OCI-LY3 (cell line): ENCODE results near the gene ACTA1.

Source experiments
- H2AFZ ChIP-seq: fragments of 200-600, 300-600 bp; shearing (Covaris generic); 2 replicates; pipeline ENCODE4 v1.6.0; 2014; ENCODE audit warnings: antibody characterized with exemption, low read depth, low read length
- H3K27ac ChIP-seq: fragments of 200-600, 300-600 bp; sonication (generic); 2 replicates; pipeline ENCODE4 v1.5.1; 2014; ENCODE audit warnings: mild to moderate bottlenecking, low read length, moderate library complexity, mixed read lengths
- H3K27me3 ChIP-seq: fragments of 200-600, 300-600 bp; sonication (generic); 2 replicates; pipeline ENCODE4 v1.6.1; 2014; ENCODE audit warnings: low read depth, low read length, mixed read lengths
- H3K36me3 ChIP-seq: fragments of 200-600, 300-600 bp; sonication (generic); replicated peaks from 2 replicates; pipeline ENCODE3; 2014; ENCODE audit warnings: low read depth, low read length, mixed read lengths
- H3K4me1 ChIP-seq: fragments of 300-600, 200-600 bp; sonication (generic); 2 replicates; pipeline ENCODE4 v1.6.1; 2014; ENCODE audit warnings: low read length, mixed read lengths
- H3K4me2 ChIP-seq: fragments of 200-600, 300-600 bp; sonication (generic); 2 replicates; pipeline ENCODE4 v1.6.1; 2014; ENCODE audit warnings: low read length, mixed read lengths
- H3K4me3 ChIP-seq: fragments of 300-600, 200-600 bp; sonication (generic); 2 replicates; pipeline ENCODE4 v1.5.1; 2014; ENCODE audit warnings: antibody characterized with exemption, mild to moderate bottlenecking, low read length, moderate library complexity
- H3K79me2 ChIP-seq: fragments of 300-600, 200-600 bp; shearing (Covaris generic); 2 replicates; pipeline ENCODE4 v1.6.1; 2014; ENCODE audit warnings: mild to moderate bottlenecking, low read length, mixed read lengths
- H3K9ac ChIP-seq: fragments of 300-600, 200-600 bp; shearing (Covaris generic); 2 replicates; pipeline ENCODE4 v1.6.0; 2014; ENCODE audit warnings: mild to moderate bottlenecking, low read length, moderate library complexity
- H3K9me3 ChIP-seq: fragments of 200-600, 300-600 bp; shearing (Covaris generic); 2 replicates; pipeline ENCODE4 v1.6.1; 2014; ENCODE audit warnings: low read length, mixed read lengths; ENCODE audit not compliant: insufficient read depth
- H4K20me1 ChIP-seq: fragments of 200-600, 300-600 bp; sonication (generic); 2 replicates; pipeline ENCODE4 v1.6.1; 2016; ENCODE audit warnings: low read length, mixed read lengths; ENCODE audit not compliant: insufficient read depth
- CTCF ChIP-seq: fragments of 200-600, 300-600 bp; sonication (generic); IDR thresholded peaks from 2 replicates; pipeline ENCODE4 v1.5.1; 2014; ENCODE audit warnings: antibody characterized with exemption, low read length, low read depth
- EZH2phosphoT487 ChIP-seq: fragments of 200-600 bp; shearing (Covaris generic); IDR thresholded peaks from 2 replicates; pipeline ENCODE4 v1.6.1; 2018; ENCODE audit warnings: antibody characterized with exemption, mixed run types, low read depth

ACTA1 gene

DNA sequence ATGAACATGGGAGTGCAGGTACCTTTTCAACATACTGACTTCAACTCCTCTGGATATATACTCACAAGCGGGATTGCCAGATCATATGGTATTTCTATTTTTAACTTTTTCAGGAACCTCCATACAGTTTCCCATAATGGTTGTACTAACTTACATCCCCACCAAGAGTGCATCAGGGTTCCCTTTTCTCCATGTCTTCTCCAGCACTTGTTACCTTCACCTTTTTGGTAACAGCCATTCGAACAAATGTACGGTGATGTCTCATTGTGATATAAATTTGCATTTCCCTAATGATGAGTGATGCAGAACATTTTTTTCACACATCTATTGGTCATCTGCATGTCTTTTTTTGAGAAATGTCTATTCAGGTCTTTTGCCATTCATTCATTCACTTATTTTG, 25.9 kb upstream of the ACTA1 start:
- peaks cover 69% of the 10 kb centered on the region for H3K36me3 ChIP-seq
- no peak overlapping the region for H3K9ac ChIP-seq
- H3K9me3 ChIP-seq: no peaks in the 10 kb centered on the region
- H4K20me1 ChIP-seq: no peaks in the 10 kb centered on the region
- no peak overlapping the region for H3K4me3 ChIP-seq
- H3K27ac ChIP-seq: no peak overlapping the region
- no peaks in the 10 kb centered on the region for H3K79me2 ChIP-seq
- H3K4me1 ChIP-seq: no peaks in the 10 kb centered on the region
- no peak overlapping the region for H2AFZ ChIP-seq
- H3K4me2 ChIP-seq: no peak overlapping the region
- TF ChIP-seq CTCF (no peak), EZH2phosphoT487 (no peak)
- H3K27me3 ChIP-seq: no peaks in the 10 kb centered on the region

DNA sequence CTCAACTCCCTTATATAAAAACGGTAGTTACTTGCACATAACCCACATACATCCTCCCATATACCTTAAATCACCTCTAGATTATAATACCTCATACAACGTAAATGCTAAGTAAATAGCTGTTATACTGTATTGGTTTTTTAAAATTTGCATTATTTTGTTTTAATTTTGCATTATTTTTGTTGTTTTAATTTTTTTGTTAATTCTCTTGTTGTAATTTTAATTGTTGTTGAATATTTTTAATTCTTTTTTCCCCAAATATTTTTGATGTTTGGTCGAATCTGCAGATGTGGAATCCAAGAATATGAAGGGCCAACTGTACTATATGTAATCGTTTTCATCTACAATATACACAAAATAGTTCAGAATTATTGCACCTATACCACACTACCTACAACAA, 23.5 kb upstream of the ACTA1 start:
- H3K4me1 ChIP-seq: no peaks in the 10 kb centered on the region
- H3K27ac ChIP-seq: no peak overlapping the region
- H2AFZ ChIP-seq: no peak overlapping the region
- H3K27me3 ChIP-seq: no peaks in the 10 kb centered on the region
- no peaks in the 10 kb centered on the region for H4K20me1 ChIP-seq
- TF ChIP-seq EZH2phosphoT487: no peak
- TF ChIP-seq CTCF: no peak
- H3K4me2 ChIP-seq: no peak overlapping the region
- H3K36me3 ChIP-seq: peaks cover 52% of the 10 kb centered on the region
- no peaks in the 10 kb centered on the region for H3K9me3 ChIP-seq
- H3K9ac ChIP-seq: no peak overlapping the region
- H3K4me3 ChIP-seq: no peak overlapping the region
- H3K79me2 ChIP-seq: no peaks in the 10 kb centered on the region

DNA sequence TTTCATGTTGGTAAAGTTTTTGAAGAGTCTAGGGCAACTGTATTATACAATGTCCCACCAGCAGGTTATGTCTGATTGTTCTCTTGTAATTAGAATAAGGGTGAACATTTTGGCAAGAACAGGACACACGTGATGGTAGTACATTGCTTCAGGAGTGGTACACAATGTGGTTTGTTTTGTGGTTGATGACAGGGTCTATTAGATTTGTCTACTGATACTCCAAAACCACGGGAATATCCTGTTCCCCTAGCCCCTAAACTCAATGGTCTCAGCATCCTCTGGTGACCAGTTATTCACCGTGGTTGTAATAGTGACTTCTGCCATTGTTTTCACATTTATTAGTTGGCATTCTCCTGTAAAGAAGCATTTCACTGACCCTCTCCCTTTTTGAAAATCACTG, 22.1 kb upstream of the ACTA1 start:
- no peaks in the 10 kb centered on the region for H4K20me1 ChIP-seq
- no peaks in the 10 kb centered on the region for H3K4me1 ChIP-seq
- H3K36me3 ChIP-seq: peaks cover 47% of the 10 kb centered on the region
- TF ChIP-seq EZH2phosphoT487 (no peak), CTCF (no peak)
- no peaks in the 10 kb centered on the region for H3K9me3 ChIP-seq
- no peak overlapping the region for H3K9ac ChIP-seq
- H3K4me2 ChIP-seq: no peak overlapping the region
- no peak overlapping the region for H3K27ac ChIP-seq
- H3K79me2 ChIP-seq: no peaks in the 10 kb centered on the region
- H2AFZ ChIP-seq: no peak overlapping the region
- no peak overlapping the region for H3K4me3 ChIP-seq
- H3K27me3 ChIP-seq: no peaks in the 10 kb centered on the region

- Histone ChIP-seq H3K9ac (no peak overlapping the region), H3K36me3 (peaks cover 34% of the 10 kb centered on the region), H3K4me1 (no peaks in the 10 kb centered on the region), H4K20me1 (no peaks in the 10 kb centered on the region), H2AFZ (no peak overlapping the region), H3K27ac (no peak overlapping the region), H3K9me3 (no peaks in the 10 kb centered on the region), H3K27me3 (no peaks in the 10 kb centered on the region), H3K4me2 (no peak overlapping the region), H3K4me3 (no peak overlapping the region), H3K79me2 (no peaks in the 10 kb centered on the region)
- TF ChIP-seq CTCF (no peak), EZH2phosphoT487 (no peak)
Measured at GRCh38 chr1:229454056-229454455, 20.2 kb upstream of the ACTA1 start.
